NCI-H2171 treated with DMSO at 0.1 percent for 48 hours (cell line): ENCODE measurements around the gene MATN3.
A peak's percentile ranks its signal among the peaks of the same experiment; 100 is the strongest.

Experiments
- DNase-seq: peaks from one replicate; lab custom pipeline; 2025; lab: John Stamatoyannopoulos, UW

Gene MATN3

DNA sequence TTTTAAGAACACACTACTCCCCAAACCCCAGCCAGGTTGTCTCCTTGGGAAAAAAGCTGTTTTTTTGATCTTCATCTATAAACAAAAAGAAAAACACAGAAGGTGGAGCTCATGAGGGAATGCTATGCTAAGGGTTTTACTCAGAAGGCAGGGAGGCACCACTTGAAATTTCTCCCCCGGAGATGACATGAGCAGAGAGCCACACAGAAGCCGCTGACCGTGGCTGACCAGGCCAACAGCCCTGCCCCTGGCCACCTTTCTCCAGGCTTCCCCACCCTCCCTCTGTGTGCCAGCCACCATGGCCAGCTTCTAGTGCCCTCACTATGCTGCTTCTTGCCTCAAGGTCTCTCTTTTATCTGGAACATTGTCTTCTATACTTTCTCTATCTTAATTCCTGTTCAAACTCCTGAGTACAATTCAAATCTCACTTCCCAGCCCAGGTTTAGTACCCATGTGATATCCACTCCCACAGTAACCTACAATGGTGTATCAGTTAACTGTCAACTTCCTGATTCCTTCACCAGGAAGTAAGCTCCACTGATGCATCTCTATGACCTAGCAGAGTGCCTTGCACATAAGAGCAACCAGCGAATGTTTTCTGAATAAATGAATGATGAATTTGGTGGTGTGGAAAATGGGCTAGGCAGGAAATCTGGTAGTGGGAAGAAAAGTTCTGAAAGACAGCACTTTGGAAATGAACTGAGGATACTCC is 23.6 kb upstream of the MATN3 start:
- no peak for DNase-seq

DNA sequence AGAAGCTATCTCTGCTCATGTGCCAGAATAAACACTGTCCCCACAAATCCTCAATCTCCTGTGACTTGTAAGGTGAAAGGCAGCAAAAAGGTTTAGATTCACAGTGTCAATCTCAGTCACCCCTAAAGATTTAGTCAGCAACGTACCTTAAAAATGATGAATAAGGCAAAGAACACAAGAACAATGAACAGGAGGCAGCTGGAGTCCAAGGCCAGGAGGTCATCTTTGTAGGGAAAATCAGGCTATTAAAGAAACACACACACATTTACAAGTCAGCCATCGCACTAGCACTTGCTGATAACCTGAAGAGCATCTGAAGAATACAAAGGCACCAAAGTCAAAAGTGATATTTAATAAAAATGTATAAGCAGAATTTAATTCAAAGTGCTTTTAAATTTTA is 22.4 kb upstream of the MATN3 start:
- no peak for DNase-seq

DNA sequence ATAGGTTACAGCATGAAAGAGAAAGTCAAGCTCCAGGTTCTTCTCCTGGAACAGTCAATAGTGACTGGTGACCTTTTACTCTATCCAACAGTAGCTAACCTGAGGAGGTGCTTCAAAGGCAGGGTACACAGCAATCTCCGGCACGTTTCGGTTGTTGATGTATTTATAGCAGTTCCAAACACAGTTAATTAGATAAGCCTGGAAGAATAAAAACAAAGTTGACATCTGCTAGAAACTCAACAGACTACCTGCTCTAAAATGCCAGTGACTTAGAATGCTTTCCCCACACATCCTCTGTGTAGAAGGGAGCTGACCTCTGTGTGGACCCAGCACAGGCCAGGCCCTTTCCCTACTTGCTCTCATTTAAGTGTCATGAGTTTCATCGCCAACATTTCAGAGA is 21.8 kb upstream of the MATN3 start:
- DNase-seq = no peak

DNA sequence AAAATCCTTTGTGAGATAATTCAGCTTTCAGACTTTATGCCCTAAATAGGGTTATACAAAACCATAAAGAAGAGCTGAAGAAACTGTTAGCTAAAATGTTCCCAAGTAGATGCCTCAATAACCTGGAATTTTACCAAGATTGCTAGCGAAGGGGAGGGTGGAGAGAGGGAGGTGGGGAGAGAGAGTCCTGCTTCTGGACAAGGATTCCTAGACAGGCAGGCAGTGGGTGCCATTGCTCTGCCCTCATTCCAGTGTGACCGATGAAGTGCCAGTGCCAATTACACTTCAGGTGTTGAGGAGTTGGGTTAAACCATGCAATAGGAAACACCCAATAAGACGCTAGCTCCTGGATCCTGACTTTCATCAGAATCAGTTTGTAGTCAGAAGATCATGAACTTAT is 20.9 kb upstream of the MATN3 start:
- DNase-seq = no peak

- DNase-seq = no peak
Observed at GRCh38 chr2:20030224-20030623, 17.8 kb upstream of the MATN3 start.

- DNase-seq = no peak
Observed at GRCh38 chr2:20027705-20028434, 15.4 kb upstream of the MATN3 start.

GRCh38 chr2:20027260-20027677 is 14.8 kb upstream of the MATN3 start:
- no peak for DNase-seq

DNA sequence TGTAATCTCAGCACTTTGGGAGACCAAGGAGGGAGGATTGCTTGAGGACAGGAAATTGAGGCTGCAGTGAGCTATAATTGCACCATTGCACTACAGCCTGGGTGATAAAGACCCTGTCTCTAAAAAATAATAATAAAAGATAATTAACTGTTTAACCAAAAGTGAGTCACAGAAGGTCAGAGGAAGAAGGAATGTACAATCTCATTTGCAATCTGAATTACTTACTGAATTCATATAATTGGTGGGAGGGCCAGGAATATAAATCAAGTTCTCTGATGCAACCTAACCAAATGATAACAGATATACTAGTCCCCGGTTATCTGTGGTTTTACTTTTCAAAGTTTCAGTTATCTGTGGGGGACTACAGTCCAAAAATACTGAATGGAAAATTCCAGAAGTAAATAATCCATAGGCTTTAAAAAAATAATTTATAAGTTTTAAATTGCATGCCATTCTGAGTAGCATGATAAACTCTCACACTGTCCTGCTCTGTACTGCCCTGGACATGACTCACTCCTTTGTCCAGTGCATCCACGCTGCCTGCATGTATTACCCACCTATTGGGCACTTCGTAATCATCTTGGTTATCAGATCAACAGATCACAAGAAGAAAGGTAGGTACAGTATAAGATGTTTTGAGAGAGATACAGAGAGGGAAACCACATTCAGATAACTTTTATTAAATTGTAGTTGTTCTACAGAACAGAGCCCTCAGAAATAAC is 12.8 kb upstream of the MATN3 start:
- no peak for DNase-seq

- no peak for DNase-seq
Observed at GRCh38 chr2:20023688-20024087, 11.2 kb upstream of the MATN3 start.

DNA sequence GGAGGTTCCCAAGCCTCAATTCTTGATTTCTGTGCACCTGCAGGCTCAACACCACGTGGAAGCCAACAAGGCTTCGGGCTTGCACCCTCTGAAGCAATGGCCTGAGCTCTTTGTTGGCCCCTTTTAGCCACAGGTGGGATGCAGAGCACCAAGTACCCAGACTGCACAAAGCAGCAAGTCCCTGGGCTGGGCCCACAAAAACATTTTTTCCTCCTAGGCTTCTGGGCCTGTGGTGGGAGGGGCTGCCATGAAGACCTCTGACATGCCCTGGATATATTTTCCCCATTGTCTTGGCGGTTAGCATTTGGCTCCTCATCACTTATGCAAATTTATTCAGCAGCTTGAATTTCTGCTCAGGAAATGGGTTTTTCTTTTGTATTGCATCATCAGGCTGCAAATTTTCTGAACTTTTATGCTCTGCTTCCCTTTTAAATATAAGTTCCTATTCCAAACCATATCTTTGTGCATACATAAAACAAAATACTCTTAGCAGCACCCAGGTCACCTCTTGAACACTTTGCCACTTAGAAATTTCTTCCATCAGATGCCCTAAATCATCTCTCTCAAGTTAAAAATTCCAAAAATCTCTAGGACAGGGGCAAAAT is 9.0 kb upstream of the MATN3 start:
- no peak for DNase-seq

DNA sequence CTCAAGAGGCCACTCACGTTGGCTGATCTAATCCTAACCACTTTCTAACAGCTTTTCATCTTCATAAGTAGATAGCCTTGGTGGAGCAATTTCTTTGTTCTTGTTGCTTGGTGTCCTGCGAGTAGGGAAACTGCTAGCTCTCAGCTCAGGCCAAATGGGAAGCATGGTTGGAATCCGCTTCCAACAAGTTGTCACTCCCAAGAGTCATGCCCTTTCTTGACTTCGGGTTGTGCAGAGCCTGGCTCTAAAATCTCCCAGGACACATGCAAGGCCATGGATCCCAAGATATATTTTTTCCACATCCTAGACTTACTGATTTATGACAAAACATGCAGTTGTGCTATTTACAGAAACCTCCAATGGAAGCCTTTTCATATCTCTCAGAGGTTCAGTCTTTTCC is 7.3 kb upstream of the MATN3 start:
- DNase-seq = no peak

DNA sequence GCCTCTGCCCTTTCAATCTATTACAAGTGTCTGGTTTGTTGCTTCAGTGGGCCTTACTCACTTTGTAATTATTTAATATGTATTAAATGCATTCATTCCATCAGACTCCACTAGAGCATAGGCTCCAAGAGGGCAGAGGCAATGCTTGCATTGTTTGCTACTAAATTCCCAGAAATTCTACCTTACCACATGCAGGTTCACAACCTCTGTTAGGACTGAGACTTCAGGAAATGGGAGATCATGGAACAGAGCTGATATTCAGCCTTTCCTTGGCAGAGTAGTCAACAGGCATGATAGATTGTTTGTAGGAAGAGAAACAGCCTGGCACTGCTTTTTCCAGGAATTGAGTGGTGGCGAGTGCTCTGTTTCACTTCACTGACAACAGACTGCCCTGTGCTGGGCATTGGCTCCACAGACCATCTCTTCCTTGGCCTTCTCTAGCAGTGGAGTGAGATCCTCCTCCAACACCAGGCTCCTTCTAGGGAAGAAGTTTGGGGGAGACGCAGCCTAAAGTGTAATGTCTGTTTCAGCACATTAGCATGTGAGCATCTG is 6.2 kb upstream of the MATN3 start:
- DNase-seq = no peak

DNA sequence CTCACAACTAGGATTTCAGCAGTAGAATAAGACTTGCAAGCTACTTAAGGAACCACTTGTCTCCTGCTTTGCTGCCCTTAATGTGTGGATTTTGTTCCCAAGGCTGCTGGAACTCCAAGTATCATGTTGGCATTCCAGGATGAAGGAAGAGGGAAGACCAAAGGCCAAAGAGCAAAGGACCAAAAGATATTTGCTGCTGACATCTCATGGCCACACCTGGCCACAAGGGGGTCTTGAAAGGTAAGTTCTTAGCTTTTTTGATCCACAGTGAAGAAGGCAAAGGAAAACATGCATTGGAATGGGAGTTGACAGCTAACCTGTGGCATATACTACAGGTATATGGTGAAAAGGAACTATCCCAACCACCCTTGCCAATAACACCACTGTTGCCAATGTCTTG is 3.9 kb upstream of the MATN3 start:
- DNase-seq = no peak

DNA sequence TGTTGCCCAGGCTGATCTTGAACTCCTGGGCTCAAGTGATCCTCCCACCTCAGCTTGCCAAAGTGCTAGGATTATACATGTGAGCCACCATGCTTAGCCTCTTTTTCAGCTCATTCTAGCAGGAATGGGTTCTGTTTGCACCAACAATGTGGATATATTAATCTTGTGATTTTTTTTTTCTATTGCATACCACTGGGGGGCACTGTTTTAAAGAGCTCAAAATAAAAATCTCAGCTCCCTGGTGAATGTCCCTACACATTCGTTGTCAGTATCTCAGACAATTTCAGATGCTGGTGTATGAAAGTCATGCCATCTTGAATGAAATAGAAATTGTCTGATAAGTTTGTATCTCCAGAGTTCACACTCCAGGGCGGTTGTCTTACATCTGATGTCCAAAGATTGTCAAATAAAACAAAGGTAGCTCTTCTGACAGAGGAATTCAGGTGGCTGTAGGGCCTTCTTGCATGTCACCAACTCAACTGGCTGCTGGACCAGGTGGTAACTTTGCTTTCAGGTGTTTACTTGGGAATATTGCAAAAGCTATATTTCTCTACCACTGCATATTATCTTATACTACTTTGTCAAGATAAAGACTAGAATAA is 3.1 kb upstream of the MATN3 start:
- peak; percentile 64 for DNase-seq

DNA sequence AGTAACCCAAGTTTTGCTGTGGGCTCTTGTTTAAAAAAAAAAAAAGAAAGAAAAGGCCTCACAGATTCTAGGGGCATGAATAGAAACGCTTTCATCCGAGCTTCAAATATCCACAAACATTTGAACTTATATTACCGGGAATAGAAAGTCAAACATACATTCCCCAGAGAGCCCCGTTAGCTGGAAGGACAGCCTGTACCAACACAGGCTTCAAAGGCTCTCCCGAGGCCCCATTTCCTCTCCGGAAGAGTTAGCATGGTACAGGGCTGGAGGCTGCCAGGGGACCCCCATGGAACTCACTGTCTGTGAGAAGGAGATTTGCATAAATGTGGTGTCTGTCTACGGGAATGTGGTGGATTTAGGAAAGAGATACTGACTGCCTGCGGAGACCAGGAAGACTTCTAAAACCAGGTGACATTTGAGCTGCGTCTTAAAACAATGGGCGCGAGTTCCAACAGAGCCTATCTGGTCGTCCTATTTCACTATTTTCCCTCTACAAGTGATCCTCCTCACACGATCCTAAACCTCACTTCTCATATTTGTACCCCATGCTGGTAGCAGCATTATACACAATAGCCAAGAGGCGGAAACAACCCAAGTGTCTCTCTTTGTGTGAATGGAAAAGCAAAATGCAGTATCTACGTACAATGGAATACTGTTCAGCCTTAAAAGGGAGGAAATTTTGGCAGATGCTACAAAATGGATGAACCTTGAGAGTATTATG is 820 bp upstream of the MATN3 start:
- no peak for DNase-seq

- DNase-seq = no peak
Observed at GRCh38 chr2:20012032-20012281, 511 bp downstream of the MATN3 start.

GRCh38 chr2:20011276-20012031 is 1.0 kb downstream of the MATN3 start:
- no peak for DNase-seq

GRCh38 chr2:20008703-20009102 is 3.8 kb downstream of the MATN3 start:
- no peak for DNase-seq

GRCh38 chr2:20005891-20006470 is 6.5 kb downstream of the MATN3 start:
- no peak for DNase-seq

DNA sequence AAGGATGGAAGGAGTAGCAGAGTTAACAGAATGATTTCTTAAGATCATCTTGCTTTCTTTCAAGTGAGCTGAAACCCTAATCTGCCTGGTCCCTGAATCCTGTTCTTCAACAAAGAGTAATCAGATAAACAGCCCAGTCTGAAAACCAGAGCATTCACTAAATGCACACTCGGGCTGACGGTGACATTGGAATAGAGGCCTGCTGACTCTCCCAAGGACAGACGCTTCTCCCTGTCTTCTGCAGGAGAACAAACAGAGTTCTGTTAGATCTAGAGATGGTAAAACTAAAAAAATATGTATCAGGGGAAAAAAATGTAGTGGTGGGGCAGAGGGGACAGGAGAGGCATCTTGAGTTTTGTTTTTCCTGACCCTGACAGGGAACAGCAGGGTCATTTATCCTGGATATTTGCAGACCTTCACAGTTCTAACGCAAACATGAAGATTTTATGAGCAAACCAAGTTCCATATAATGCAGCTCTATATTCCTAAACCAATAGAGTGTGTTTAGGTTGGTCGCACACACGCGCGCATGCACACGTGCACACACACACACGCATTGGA is 7.3 kb downstream of the MATN3 start:
- DNase-seq = no peak
